Type B pancreatic cell (in vitro differentiated cells): ENCODE data around the gene XKR7. TPM values are rescaled to one million over a fixed set of nuclear protein-coding genes. Genes with fewer than 3 reads are reported as not detected.

ENCODE experiments used
- DNase-seq: peaks from one replicate; pipeline ENCODE4 v3.0.0; 2021; ENCODE audit warnings: mixed read lengths; ENCODE audit not compliant: unreplicated experiment; ENCODE audit errors: extremely low spot score
- H3K27ac Mint-ChIP-seq: 2 replicates; pipeline ENCODE4 v1.8.0; 2021; ENCODE audit warnings: mild to moderate bottlenecking, mixed read lengths
- H3K27me3 Mint-ChIP-seq: 2 replicates; pipeline ENCODE4 v1.8.0; 2021; ENCODE audit warnings: mixed read lengths
- H3K36me3 Mint-ChIP-seq: 2 replicates; pipeline ENCODE4 v1.8.0; 2021; ENCODE audit warnings: mixed read lengths
- H3K4me1 Mint-ChIP-seq: one replicate; pipeline ENCODE4 v1.8.0; 2021; ENCODE audit warnings: mixed read lengths; ENCODE audit not compliant: unreplicated experiment
- H3K4me3 Mint-ChIP-seq: 2 replicates; pipeline ENCODE4 v1.8.0; 2021; ENCODE audit warnings: mild to moderate bottlenecking, mixed read lengths
- H3K9me3 Mint-ChIP-seq: 2 replicates; pipeline ENCODE4 v1.8.0; 2021; ENCODE audit warnings: mixed read lengths
- total RNA-seq: library from RNA; stranded (reverse); gene quantifications from 2 replicates; pipeline ENCODE4 v1.2.1, GENCODE V29; 2021; ENCODE audit warnings: low replicate concordance
- TF ChIP-seq, protein P1 (sequence below): fragments of 200-600 bp; sonication (generic); conservative IDR thresholded peaks from 2 replicates; pipeline ENCODE4 v1.5.0; 2021; ENCODE audit warnings: antibody characterized with exemption, mild to moderate bottlenecking

Gene XKR7
- total RNA-seq, 1 donor from 2014 or later: 4.9 TPM

GRCh38 chr20:31936420-31936819, 31.5 kb upstream of the XKR7 start:
- Mint-ChIP-seq H3K36me3 (no peaks in the 10 kb centered on the region), H3K9me3 (no peaks in the 10 kb centered on the region), H3K27ac (no peak overlapping the region), H3K4me1 (no peaks in the 10 kb centered on the region), H3K4me3 (no peak overlapping the region), H3K27me3 (peaks cover 1% of the 10 kb centered on the region)
- no peak for DNase-seq
- TF ChIP-seq, protein P1, sequence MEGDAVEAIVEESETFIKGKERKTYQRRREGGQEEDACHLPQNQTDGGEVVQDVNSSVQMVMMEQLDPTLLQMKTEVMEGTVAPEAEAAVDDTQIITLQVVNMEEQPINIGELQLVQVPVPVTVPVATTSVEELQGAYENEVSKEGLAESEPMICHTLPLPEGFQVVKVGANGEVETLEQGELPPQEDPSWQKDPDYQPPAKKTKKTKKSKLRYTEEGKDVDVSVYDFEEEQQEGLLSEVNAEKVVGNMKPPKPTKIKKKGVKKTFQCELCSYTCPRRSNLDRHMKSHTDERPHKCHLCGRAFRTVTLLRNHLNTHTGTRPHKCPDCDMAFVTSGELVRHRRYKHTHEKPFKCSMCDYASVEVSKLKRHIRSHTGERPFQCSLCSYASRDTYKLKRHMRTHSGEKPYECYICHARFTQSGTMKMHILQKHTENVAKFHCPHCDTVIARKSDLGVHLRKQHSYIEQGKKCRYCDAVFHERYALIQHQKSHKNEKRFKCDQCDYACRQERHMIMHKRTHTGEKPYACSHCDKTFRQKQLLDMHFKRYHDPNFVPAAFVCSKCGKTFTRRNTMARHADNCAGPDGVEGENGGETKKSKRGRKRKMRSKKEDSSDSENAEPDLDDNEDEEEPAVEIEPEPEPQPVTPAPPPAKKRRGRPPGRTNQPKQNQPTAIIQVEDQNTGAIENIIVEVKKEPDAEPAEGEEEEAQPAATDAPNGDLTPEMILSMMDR: no peak

DNA sequence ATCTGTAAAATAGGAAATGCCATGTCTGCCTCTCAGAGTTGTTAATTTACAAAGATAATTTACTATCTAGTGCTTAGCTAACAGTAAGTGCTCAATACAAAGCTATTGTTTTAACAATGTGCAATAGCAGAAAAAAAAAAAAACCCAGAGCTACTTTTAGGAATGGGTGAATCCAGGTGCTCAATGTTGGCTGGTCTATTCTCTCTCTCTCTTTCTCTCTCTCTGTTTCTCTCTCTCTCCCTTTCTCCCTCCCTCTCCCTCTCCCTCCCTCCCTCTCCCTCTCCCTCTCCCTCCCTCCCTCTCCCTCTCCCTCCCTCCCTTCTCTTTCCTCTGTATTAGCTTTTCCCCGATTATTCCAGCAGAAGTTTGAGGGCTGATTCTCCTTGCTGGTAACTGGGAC, 30.1 kb upstream of the XKR7 start:
- Mint-ChIP-seq H3K27me3 (no peaks in the 10 kb centered on the region), H3K9me3 (no peaks in the 10 kb centered on the region), H3K27ac (no peak overlapping the region), H3K4me1 (no peaks in the 10 kb centered on the region), H3K36me3 (no peaks in the 10 kb centered on the region), H3K4me3 (no peak overlapping the region)
- no peak for DNase-seq
- TF ChIP-seq, protein P1: no peak

GRCh38 chr20:31939661-31940060, 28.3 kb upstream of the XKR7 start:
- Mint-ChIP-seq H3K27ac (no peak overlapping the region), H3K27me3 (no peaks in the 10 kb centered on the region), H3K36me3 (peaks cover 3% of the 10 kb centered on the region), H3K9me3 (no peaks in the 10 kb centered on the region), H3K4me1 (no peaks in the 10 kb centered on the region), H3K4me3 (no peak overlapping the region)
- no peak for DNase-seq
- TF ChIP-seq, protein P1: no peak

DNA sequence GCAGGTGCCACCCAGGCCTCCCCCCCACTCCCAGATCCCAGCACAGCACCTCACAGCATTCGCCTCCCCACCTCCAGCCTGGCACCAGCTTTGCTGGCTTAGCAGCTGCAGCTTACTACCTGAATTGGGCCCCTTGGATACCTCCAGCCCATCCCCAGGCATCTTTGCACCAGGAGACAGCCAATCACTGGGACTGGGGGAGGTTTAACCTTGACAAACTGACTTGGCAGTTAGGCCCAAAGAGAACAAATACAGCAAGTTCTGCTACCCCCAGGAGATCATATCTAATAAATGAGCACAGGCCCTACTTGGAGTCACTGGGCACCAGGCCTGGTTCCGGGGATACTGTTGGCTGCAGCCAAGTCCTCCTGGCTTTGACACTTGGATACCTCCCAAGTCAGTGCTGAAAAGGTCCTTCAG, 24.9 kb upstream of the XKR7 start:
- H3K27me3 Mint-ChIP-seq: no peaks in the 10 kb centered on the region
- no peaks in the 10 kb centered on the region for H3K9me3 Mint-ChIP-seq
- TF ChIP-seq, protein P1: no peak
- no peak for DNase-seq
- peaks cover 7% of the 10 kb centered on the region for H3K4me1 Mint-ChIP-seq
- no peak overlapping the region for H3K27ac Mint-ChIP-seq
- H3K36me3 Mint-ChIP-seq: peaks cover 14% of the 10 kb centered on the region
- no peak overlapping the region for H3K4me3 Mint-ChIP-seq

DNA sequence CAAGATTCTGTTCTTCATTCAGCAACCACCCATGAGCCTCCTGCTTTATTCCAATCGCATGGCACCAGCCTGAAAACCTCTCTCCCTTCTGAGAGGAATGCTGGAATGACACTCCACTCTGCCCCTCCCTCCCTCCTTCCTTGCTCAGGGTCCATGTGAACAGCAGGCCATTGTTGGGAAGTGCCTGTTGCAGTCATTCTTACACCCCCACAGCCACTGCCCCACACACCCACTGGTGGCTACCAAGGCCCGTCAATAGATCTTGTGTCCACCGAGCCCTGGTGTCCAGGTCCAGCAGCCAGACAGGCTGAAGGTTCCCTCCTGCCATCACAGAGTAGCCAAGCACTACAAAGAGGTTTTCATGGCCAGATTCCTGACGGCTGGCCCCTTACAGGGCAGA, 22.6 kb upstream of the XKR7 start:
- Mint-ChIP-seq H3K4me1 (peaks cover 16% of the 10 kb centered on the region), H3K36me3 (peaks cover 31% of the 10 kb centered on the region), H3K27ac (no peak overlapping the region), H3K4me3 (no peak overlapping the region), H3K27me3 (no peaks in the 10 kb centered on the region), H3K9me3 (no peaks in the 10 kb centered on the region)
- TF ChIP-seq, protein P1: no peak
- DNase-seq: no peak

GRCh38 chr20:31945785-31946184, 22.2 kb upstream of the XKR7 start:
- Mint-ChIP-seq H3K4me3 (no peak overlapping the region), H3K9me3 (no peaks in the 10 kb centered on the region), H3K36me3 (peaks cover 31% of the 10 kb centered on the region), H3K27me3 (no peaks in the 10 kb centered on the region), H3K4me1 (peaks cover 16% of the 10 kb centered on the region), H3K27ac (no peak overlapping the region)
- TF ChIP-seq, protein P1: no peak
- DNase-seq: no peak
